Tibial nerve (tissue), 4 donors: ENCODE measurements around the gene JUND. TPM values are rescaled to one million over a fixed set of nuclear protein-coding genes. Genes with fewer than 3 reads are reported as not detected.

ENCODE experiments used
- DNase-seq, 2 donors: peaks; one replicate each; pipeline ENCODE4 v3.0.0-alpha.2; 2019; ENCODE audit warnings: low spot score in 2 of 2
- H3K27ac ChIP-seq, 4 donors: fragments of 200-600 bp; sonication (generic) in 3 of 4; one replicate each; pipeline ENCODE4 v1.5.1; 2017 to 2019; ENCODE audit warnings: mild to moderate bottlenecking in 1 of 4
- H3K27me3 ChIP-seq, 2 donors: fragments of 200-600 bp; sonication (generic) in 1 of 2; one replicate each; pipeline versions ENCODE4 v1.5.1 to v1.6.0; 2017 to 2019
- H3K36me3 ChIP-seq, 3 donors: fragments of 200-600 bp; sonication (generic); one replicate each; pipeline ENCODE4 v1.5.1; 2018 to 2019
- H3K4me1 ChIP-seq, 4 donors: fragments of 200-600 bp; sonication (generic) in 3 of 4; one replicate each; pipeline ENCODE4 v1.5.1; 2017 to 2019
- H3K4me3 ChIP-seq, 4 donors: fragments of 200-600 bp; sonication (generic) in 3 of 4; one replicate each; pipeline ENCODE4 v1.5.1; 2017 to 2019; ENCODE audit warnings: mild to moderate bottlenecking in 1 of 4, moderate library complexity in 1 of 4
- H3K9me3 ChIP-seq, 4 donors: fragments of 200-600 bp; sonication (generic) in 3 of 4; one replicate each; pipeline ENCODE4 v1.5.1; 2017 to 2019
- CTCF ChIP-seq, 5 experiments: fragments of 200-600 bp in 3 of 5; fragments of 450-650 bp in 2 of 5; sonication (generic) in 3 of 5; IDR thresholded peaks; one replicate each; pipeline ENCODE4 v1.5.1; 2016 to 2019; ENCODE audit warnings: antibody characterized with exemption in 5 of 5, mild to moderate bottlenecking in 3 of 5, moderate library complexity in 2 of 5
- EP300 ChIP-seq, 2 donors: sonication (generic); formaldehyde crosslinking; IDR thresholded peaks; one replicate each; pipeline ENCODE4 v1.6.1; 2017; ENCODE audit warnings: antibody characterized with exemption in 2 of 2, mild to moderate bottlenecking in 1 of 2
- POLR2A ChIP-seq, 2 donors: fragments of 450-650 bp; IDR thresholded peaks; one replicate each; pipeline ENCODE4 v1.6.1; 2017; ENCODE audit warnings: antibody characterized with exemption in 2 of 2, mild to moderate bottlenecking in 2 of 2, moderate library complexity in 2 of 2
- WGBS, 2 donors: methylation state at CpG; one replicate each; pipeline ENCODE4 v1.1.5; 2018; 5-methylcytosine and 5-hydroxymethylcytosine counted together
- total RNA-seq, 4 donors: library from RNA; depleted of rRNA; stranded (reverse); fragments of >200 nt; gene quantifications; one replicate each; pipeline ENCODE4 v1.1.0, GENCODE V29; 2016

JUND gene
- total RNA-seq, 4 donors from 2014 or later: 309 to 553 (median 486) TPM

DNA sequence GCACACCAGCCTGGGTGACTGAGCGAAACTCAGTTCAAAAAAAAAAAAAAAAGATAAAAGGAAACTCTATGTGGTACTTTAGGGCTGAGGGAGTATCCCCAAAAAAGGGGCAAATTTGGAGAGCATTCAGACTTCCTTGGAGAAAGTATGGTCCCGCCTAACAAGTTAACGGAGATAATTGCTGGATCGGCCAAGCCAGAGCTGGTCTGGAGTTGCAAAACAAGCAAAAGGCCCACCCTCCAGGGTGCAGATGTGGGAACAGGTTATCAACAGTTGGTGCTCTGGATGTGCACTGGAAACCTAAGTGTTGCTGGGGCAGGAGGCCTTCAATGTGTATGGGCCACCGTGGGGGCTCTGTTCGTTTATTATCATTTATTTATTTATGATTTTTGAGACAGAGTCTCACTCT is 10.0 kb downstream of the JUND start:
- TF ChIP-seq CTCF (IDR thresholded peaks at IDR 0.05) (no peak), EP300 (IDR thresholded peaks at IDR 0.05) (no peak), POLR2A (IDR thresholded peaks at IDR 0.05) (no peak)
- Histone ChIP-seq H3K4me1 (peaks cover 0 to 51% (median 26%) of the 10 kb centered on the region in 4 donors), H3K27me3 (no peaks in the 10 kb centered on the region), H3K4me3 (no peak overlapping the region), H3K9me3 (no peaks in the 10 kb centered on the region), H3K27ac (no peak overlapping the region), H3K36me3 (peaks cover 0 to 34% (median 21%) of the 10 kb centered on the region in 3 donors)
- no peak for DNase-seq
- 42 to 46% methylated on average over 6 of the region's 6 CpGs for WGBS, 2 donors

- peaks cover 0 to 40% (median 16%) of the 10 kb centered on the region in 4 donors for H3K4me1 ChIP-seq
- H3K27ac ChIP-seq: no peak overlapping the region
- no peaks in the 10 kb centered on the region for H3K27me3 ChIP-seq
- TF ChIP-seq CTCF (IDR thresholded peaks at IDR 0.05) (no peak), EP300 (IDR thresholded peaks at IDR 0.05) (no peak), POLR2A (IDR thresholded peaks at IDR 0.05) (no peak)
- WGBS, 2 donors: 81 to 83% methylated on average over 9 of the region's 9 CpGs
- peaks cover 3 to 45% (median 27%) of the 10 kb centered on the region in 3 donors for H3K36me3 ChIP-seq
- no peak overlapping the region for H3K4me3 ChIP-seq
- H3K9me3 ChIP-seq: no peaks in the 10 kb centered on the region
- DNase-seq: no peak
Measured at GRCh38 chr19:18270326-18270725, 11.1 kb downstream of the JUND start.

- H3K27ac ChIP-seq: no peak overlapping the region
- H3K36me3 ChIP-seq: peaks cover 3 to 57% (median 27%) of the 10 kb centered on the region in 3 donors
- H3K4me3 ChIP-seq: no peak overlapping the region
- H3K27me3 ChIP-seq: no peaks in the 10 kb centered on the region
- WGBS, 2 donors: 65 to 81% methylated on average over 2 of the region's 2 CpGs
- H3K9me3 ChIP-seq: no peaks in the 10 kb centered on the region
- no peak for DNase-seq
- peaks cover 0 to 29% (median 4%) of the 10 kb centered on the region in 4 donors for H3K4me1 ChIP-seq
- TF ChIP-seq EP300 (IDR thresholded peaks at IDR 0.05): no peak
- no peak for TF ChIP-seq POLR2A (IDR thresholded peaks at IDR 0.05)
- no peak for TF ChIP-seq CTCF (IDR thresholded peaks at IDR 0.05)
Measured at GRCh38 chr19:18269070-18269723, 12.2 kb downstream of the JUND start.

DNA sequence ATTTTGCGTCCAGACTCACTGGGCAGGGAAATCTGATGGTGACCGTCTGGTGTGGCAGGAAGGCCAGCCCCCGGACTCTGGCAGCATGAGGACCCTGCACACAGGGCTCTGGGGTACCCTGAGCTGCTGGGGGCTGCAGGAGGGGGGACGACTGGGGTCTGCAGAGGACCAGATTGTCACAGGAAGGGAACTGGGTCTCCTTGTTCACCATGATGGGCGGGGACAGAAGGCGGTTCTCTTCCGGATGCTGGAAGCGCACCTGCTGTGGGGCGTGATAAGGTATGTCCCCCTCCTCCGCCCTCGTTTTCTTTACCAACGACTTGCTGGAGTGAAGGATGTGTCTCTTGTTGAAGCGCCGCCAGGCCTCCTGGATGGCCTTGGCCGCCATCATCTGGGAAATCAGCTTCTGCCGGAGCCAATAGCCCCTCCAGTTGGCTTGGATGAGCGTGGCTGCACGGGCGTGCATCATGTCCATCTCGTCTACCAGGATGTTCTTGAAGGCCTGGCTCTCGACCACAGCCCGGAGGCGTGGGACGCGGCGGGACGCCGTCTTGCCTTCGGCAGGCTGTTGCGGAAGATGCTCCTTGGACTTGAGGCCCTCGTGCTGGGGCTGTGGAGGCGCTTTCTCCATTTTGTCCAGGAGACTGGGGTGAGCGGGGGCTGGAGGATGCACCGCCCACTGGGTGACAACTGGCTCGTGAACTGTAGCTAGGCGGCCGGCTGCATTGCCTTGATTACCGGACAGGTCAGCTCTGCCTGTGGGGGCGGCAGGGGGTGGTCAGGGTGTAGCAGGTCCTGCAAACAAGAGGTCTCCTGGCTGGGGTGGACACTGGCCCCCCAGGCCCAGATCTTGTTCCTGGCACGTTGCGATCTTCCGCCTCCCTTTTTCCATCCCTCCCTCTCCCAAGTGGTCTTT is 14.4 kb downstream of the JUND start:
- H3K27me3 ChIP-seq: no peaks in the 10 kb centered on the region
- H3K27ac ChIP-seq: no peak overlapping the region
- WGBS, 2 donors: 87 to 93% methylated on average over 24 to 41 of the region's 42 CpGs
- peaks cover 3 to 72% (median 27%) of the 10 kb centered on the region in 3 donors for H3K36me3 ChIP-seq
- H3K9me3 ChIP-seq: no peaks in the 10 kb centered on the region
- H3K4me1 ChIP-seq: peaks cover 0 to 11% (median 0%) of the 10 kb centered on the region in 4 donors
- TF ChIP-seq POLR2A (IDR thresholded peaks at IDR 0.05): no peak
- TF ChIP-seq CTCF (IDR thresholded peaks at IDR 0.05): no peak
- TF ChIP-seq EP300 (IDR thresholded peaks at IDR 0.05): no peak
- no peak for DNase-seq
- H3K4me3 ChIP-seq: no peak overlapping the region

GRCh38 chr19:18265582-18265981 is 15.8 kb downstream of the JUND start:
- no peaks in the 10 kb centered on the region for H3K27me3 ChIP-seq
- DNase-seq: no peak
- WGBS, 2 donors: 88 to 97% methylated on average over 5 to 7 of the region's 7 CpGs
- no peaks in the 10 kb centered on the region for H3K9me3 ChIP-seq
- H3K36me3 ChIP-seq: peaks cover 3 to 76% (median 27%) of the 10 kb centered on the region in 3 donors
- no peaks in the 10 kb centered on the region for H3K4me1 ChIP-seq
- TF ChIP-seq POLR2A (IDR thresholded peaks at IDR 0.05) (no peak), CTCF (IDR thresholded peaks at IDR 0.05) (no peak), EP300 (IDR thresholded peaks at IDR 0.05) (no peak)
- no peak overlapping the region for H3K4me3 ChIP-seq
- H3K27ac ChIP-seq: no peak overlapping the region
